ENCODE data around the gene PLOD2.

PLOD2 gene

GRCh38 chr3:146161663-146162002, 649 bp upstream of the PLOD2 start:
- TF ChIP-seq CTCF (IDR thresholded peaks at IDR 0.05; ENCODE audit: low read depth, low read length): no peak
- no peak for DNase-seq (ENCODE audit: extremely low read depth, low read depth)

- DNase-seq (ENCODE audit: extremely low read depth, low read depth): no peak
- TF ChIP-seq CTCF (IDR thresholded peaks at IDR 0.05; ENCODE audit: low read depth, low read length): peak; percentile 77
Observed at GRCh38 chr3:146160321-146160963, 542 bp downstream of the PLOD2 start.

- DNase-seq (ENCODE audit: extremely low read depth, low read depth): no peak
- TF ChIP-seq CTCF (IDR thresholded peaks at IDR 0.05; ENCODE audit: low read depth, low read length): no peak
Observed at GRCh38 chr3:146159616-146160320, 1.2 kb downstream of the PLOD2 start.

- TF ChIP-seq CTCF (IDR thresholded peaks at IDR 0.05; ENCODE audit: low read depth, low read length): no peak
- DNase-seq (ENCODE audit: extremely low read depth, low read depth): no peak
Observed at GRCh38 chr3:146159037-146159436, 1.9 kb downstream of the PLOD2 start.

GRCh38 chr3:146157325-146158060, 3.5 kb downstream of the PLOD2 start:
- DNase-seq (ENCODE audit: extremely low read depth, low read depth): no peak
- no peak for TF ChIP-seq CTCF (IDR thresholded peaks at IDR 0.05; ENCODE audit: low read depth, low read length)

- DNase-seq (ENCODE audit: extremely low read depth, low read depth): no peak
- no peak for TF ChIP-seq CTCF (IDR thresholded peaks at IDR 0.05; ENCODE audit: low read depth, low read length)
Observed at GRCh38 chr3:146156666-146157314, 4.2 kb downstream of the PLOD2 start.

Measured in AG09319 (cell line).